GM12891 (cell line): Measurements from ENCODE around the gene PIK3AP1.

Experiments
- POLR2A ChIP-seq: IDR thresholded peaks from 2 replicates; pipeline ENCODE4 v1.6.1; 2011; ENCODE audit warnings: low read depth, low read length, control low read depth
- POLR2AphosphoS5 ChIP-seq: IDR thresholded peaks from 2 replicates; pipeline ENCODE4 v1.6.1; 2011; ENCODE audit warnings: low read depth, low read length, control low read depth
- SPI1 ChIP-seq: IDR thresholded peaks from 2 replicates; pipeline ENCODE4 v1.6.1; 2011; ENCODE audit warnings: low read depth, low read length, control low read depth

DNA sequence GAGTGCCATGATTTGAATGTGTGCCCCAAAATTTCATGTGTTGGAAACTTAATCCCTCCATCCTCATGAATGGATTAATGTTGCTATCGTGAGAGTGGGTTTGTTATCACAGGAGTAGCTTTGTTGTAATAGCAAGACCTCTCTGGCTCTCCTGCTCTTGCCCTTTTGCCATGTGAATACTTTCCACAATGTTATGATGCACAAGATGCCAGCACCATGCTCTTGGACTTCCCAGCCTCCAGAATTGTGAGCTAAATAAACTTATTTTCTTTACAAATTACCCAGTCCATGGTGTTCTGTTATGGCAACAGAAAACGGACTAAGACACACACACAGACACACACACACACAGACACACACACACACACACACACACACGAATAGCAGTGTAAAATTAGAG is 82.2 kb downstream of the PIK3AP1 start:
- TF ChIP-seq POLR2A: no peak
- TF ChIP-seq SPI1: no peak
- no peak for TF ChIP-seq POLR2AphosphoS5
